GM12878 (cell line): Measurements from ENCODE around the gene MTSS2.

Experiments
- CTCF ChIP-seq, 3 experiments: IDR thresholded peaks in 2 of 3; conservative IDR thresholded peaks in 1 of 3; 2 replicates each; pipeline ENCODE4 v1.5.1; 2011; ENCODE audit warnings: low read depth in 3 of 3, low read length in 3 of 3, mild to moderate bottlenecking in 3 of 3, control low read depth in 2 of 3, moderate library complexity in 2 of 3, inconsistent platforms in 1 of 3, mixed read lengths in 1 of 3; ENCODE audit not compliant: control insufficient read depth in 2 of 3, insufficient read depth in 1 of 3; ENCODE audit errors: extremely low read depth in 1 of 3
- EZH2 ChIP-seq: IDR thresholded peaks from 2 replicates; pipeline ENCODE4 v1.6.1; 2012; ENCODE audit warnings: low read depth, mild to moderate bottlenecking, control low read depth, inconsistent platforms, low read length, borderline replicate concordance; ENCODE audit not compliant: control insufficient read depth
- MYC ChIP-seq: IDR thresholded peaks from 2 replicates; pipeline ENCODE4 v1.6.1; 2011; ENCODE audit warnings: mild to moderate bottlenecking, low read length, moderate library complexity, inconsistent platforms; ENCODE audit not compliant: insufficient read depth, insufficient replicate concordance, insufficient read length, severe bottlenecking
- POLR2A ChIP-seq: IDR thresholded peaks from 2 replicates; pipeline ENCODE4 v1.6.1; 2011; ENCODE audit warnings: low read depth, mild to moderate bottlenecking, low read length
- RB1 ChIP-seq: fragments of 450-650 bp; formaldehyde crosslinking; IDR thresholded peaks from 2 replicates; pipeline ENCODE4 v1.6.1; 2017; ENCODE audit warnings: mild to moderate bottlenecking, borderline replicate concordance
- SUPT20H ChIP-seq: IDR thresholded peaks from 2 replicates; pipeline ENCODE4 v1.6.1; 2011; ENCODE audit warnings: low read depth, mild to moderate bottlenecking, low read length, moderate library complexity, borderline replicate concordance; ENCODE audit not compliant: control insufficient read depth
- TCF12 ChIP-seq: IDR thresholded peaks from 2 replicates; pipeline ENCODE4 v1.6.1; 2011; ENCODE audit warnings: low read depth, mild to moderate bottlenecking, low read length
- TCF7 ChIP-seq: IDR thresholded peaks from 2 replicates; pipeline ENCODE4 v1.6.1; 2014; ENCODE audit warnings: antibody characterized with exemption, borderline replicate concordance
- USF2 ChIP-seq: IDR thresholded peaks from 2 replicates; pipeline ENCODE4 v1.6.1; 2011; ENCODE audit warnings: low read depth, low read length, improper control_type of control experiment, borderline replicate concordance

- TF ChIP-seq CTCF (IDR thresholded peaks at IDR 0.05 in 2 of 3, conservative IDR thresholded peaks at IDR 0.05 in 1 of 3; ENCODE audit: control insufficient read depth in 2 of 3, extremely low read depth in 1 of 3, insufficient read depth in 1 of 3, low read depth in 3 of 3, low read length in 3 of 3) (no peak), TCF7 (no peak), POLR2A (no peak), EZH2 (no peak), SUPT20H (no peak), TCF12 (no peak), MYC (no peak), USF2 (no peak), RB1 (no peak)
These were observed 13.0 kb upstream of the MTSS2 start for GRCh38 chr16:70698901-70699300.
